ENCODE data around the gene CYP39A1.

The CYP39A1 gene

GRCh38 chr6:46581459-46582177 is 71.0 kb downstream of the CYP39A1 start:
- Histone ChIP-seq H3K4me3 (ENCODE audit: low read length) (no peak overlapping the region), H3K79me2 (ENCODE audit: control insufficient read depth, low read length) (no peaks in the 10 kb centered on the region), H3K27ac (ENCODE audit: low read depth, low read length) (no peak overlapping the region), H3K4me2 (ENCODE audit: low read length) (no peak overlapping the region), H4K20me1 (ENCODE audit: control insufficient read depth, insufficient read depth, low read depth, low read length) (no peaks in the 10 kb centered on the region), H3K4me1 (ENCODE audit: control insufficient read depth, low read length) (no peaks in the 10 kb centered on the region), H3K27me3 (ENCODE audit: control insufficient read depth, low read length) (no peaks in the 10 kb centered on the region), H3K9me3 (ENCODE audit: control insufficient read depth, insufficient read depth, low read length) (no peaks in the 10 kb centered on the region), H3K36me3 (ENCODE audit: control insufficient read depth, low read length) (peaks cover 14% of the 10 kb centered on the region), H3K9me2 (replicated peaks; ENCODE audit: control insufficient read depth, low read length) (no peaks in the 10 kb centered on the region), H3F3A (ENCODE audit: control insufficient read depth, insufficient read depth) (no peaks in the 10 kb centered on the region)
- TF ChIP-seq EZH2phosphoT487 (IDR thresholded peaks at IDR 0.05; ENCODE audit: borderline replicate concordance, low read length) (no peak), CTCF (IDR thresholded peaks at IDR 0.05; ENCODE audit: low read depth, low read length, poor library complexity, severe bottlenecking) (no peak)

GRCh38 chr6:46575530-46575929 is 77.1 kb downstream of the CYP39A1 start:
- H3K4me3 ChIP-seq (ENCODE audit: low read length), result no peak overlapping the region
- no peak overlapping the region for H3K4me2 ChIP-seq (ENCODE audit: low read length)
- H3K79me2 ChIP-seq (ENCODE audit: control insufficient read depth, low read length), result no peaks in the 10 kb centered on the region
- H3K9me2 ChIP-seq (replicated peaks; ENCODE audit: control insufficient read depth, low read length), result no peaks in the 10 kb centered on the region
- H3K27ac ChIP-seq (ENCODE audit: low read depth, low read length), result no peak overlapping the region
- H3K9me3 ChIP-seq (ENCODE audit: control insufficient read depth, insufficient read depth, low read length), result 0 out of 2 replicates have a peak, but pooled peaks cover 2% of the 10 kb centered on the region
- no peaks in the 10 kb centered on the region for H3K4me1 ChIP-seq (ENCODE audit: control insufficient read depth, low read length)
- H3K27me3 ChIP-seq (ENCODE audit: control insufficient read depth, low read length), result no peaks in the 10 kb centered on the region
- no peak for TF ChIP-seq EZH2phosphoT487 (IDR thresholded peaks at IDR 0.05; ENCODE audit: borderline replicate concordance, low read length)
- TF ChIP-seq CTCF (IDR thresholded peaks at IDR 0.05; ENCODE audit: low read depth, low read length, poor library complexity, severe bottlenecking), result no peak
- H4K20me1 ChIP-seq (ENCODE audit: control insufficient read depth, insufficient read depth, low read depth, low read length), result no peaks in the 10 kb centered on the region
- H3F3A ChIP-seq (ENCODE audit: control insufficient read depth, insufficient read depth), result no peaks in the 10 kb centered on the region
- H3K36me3 ChIP-seq (ENCODE audit: control insufficient read depth, low read length), result peaks cover 23% of the 10 kb centered on the region

DNA sequence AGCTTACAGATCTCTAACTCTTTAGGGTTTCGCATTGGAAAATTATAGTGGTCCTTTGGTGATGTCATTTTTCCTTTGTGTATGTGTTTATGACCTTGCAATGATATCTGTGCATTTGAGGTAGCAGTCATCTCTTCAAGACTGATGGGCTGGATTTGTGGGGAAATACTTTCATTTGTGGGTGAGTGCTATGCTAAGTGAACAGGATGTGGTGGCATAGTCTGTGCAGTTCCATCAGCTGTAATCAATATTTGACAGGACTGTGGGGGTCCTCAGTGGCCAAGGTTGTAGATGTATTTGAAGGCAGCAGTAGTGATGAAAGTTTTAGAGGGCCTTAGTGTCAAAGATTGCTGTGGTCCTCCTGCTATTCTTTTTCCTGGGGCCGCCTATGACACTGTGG is 79.5 kb downstream of the CYP39A1 start:
- Histone ChIP-seq H3F3A (ENCODE audit: control insufficient read depth, insufficient read depth) (no peaks in the 10 kb centered on the region), H3K9me3 (ENCODE audit: control insufficient read depth, insufficient read depth, low read length) (0 out of 2 replicates have a peak, but pooled peaks cover 2% of the 10 kb centered on the region), H3K4me2 (ENCODE audit: low read length) (no peak overlapping the region), H3K9me2 (replicated peaks; ENCODE audit: control insufficient read depth, low read length) (no peaks in the 10 kb centered on the region), H3K36me3 (ENCODE audit: control insufficient read depth, low read length) (peaks cover 23% of the 10 kb centered on the region), H3K4me3 (ENCODE audit: low read length) (no peak overlapping the region), H3K27ac (ENCODE audit: low read depth, low read length) (no peak overlapping the region), H3K4me1 (ENCODE audit: control insufficient read depth, low read length) (no peaks in the 10 kb centered on the region), H3K79me2 (ENCODE audit: control insufficient read depth, low read length) (no peaks in the 10 kb centered on the region), H3K27me3 (ENCODE audit: control insufficient read depth, low read length) (no peaks in the 10 kb centered on the region), H4K20me1 (ENCODE audit: control insufficient read depth, insufficient read depth, low read depth, low read length) (no peaks in the 10 kb centered on the region)
- TF ChIP-seq CTCF (IDR thresholded peaks at IDR 0.05; ENCODE audit: low read depth, low read length, poor library complexity, severe bottlenecking), result no peak
- TF ChIP-seq EZH2phosphoT487 (IDR thresholded peaks at IDR 0.05; ENCODE audit: borderline replicate concordance, low read length), result no peak

Data from DOHH2 (cell line).